WI38 (cell line): ENCODE measurements around the gene TTC27.
"Not testable (repeated sequence)": the region's sequence is repeated elsewhere in the genome, so short reads cannot be mapped to it uniquely, and the experiment has no call there.

Experiments used
- H3K4me3 ChIP-seq: 2 replicates; pipeline ENCODE4 v1.5.1; 2011; ENCODE audit warnings: low read depth, mild to moderate bottlenecking, control low read depth, low read length
- TF ChIP-seq, protein P1 (sequence below): IDR thresholded peaks from 2 replicates; pipeline ENCODE4 v1.5.1; 2012; ENCODE audit warnings: low read depth, mild to moderate bottlenecking, control low read depth, low read length

TTC27 gene

DNA sequence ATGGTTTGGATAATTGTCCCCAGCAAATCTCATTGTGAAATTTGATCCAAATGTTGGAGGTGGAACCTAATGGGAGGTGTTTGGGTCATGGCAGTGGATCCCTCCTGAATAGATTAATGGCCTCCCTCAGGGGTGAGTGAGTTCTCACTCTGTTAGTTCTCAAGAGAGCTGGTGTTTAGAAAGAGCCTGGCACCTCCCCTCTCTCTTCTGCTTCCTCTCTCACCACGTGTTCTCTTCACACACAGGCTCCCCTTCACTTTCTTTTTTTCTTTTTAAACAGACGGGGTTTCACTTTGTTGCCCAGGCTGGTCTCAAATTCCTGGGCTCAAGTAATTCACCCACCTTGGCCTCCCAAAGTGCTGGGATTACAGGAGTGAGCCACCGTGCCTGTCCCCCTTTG lies 207.3 kb downstream of the TTC27 start:
- no peak overlapping the region for H3K4me3 ChIP-seq
- TF ChIP-seq, protein P1, sequence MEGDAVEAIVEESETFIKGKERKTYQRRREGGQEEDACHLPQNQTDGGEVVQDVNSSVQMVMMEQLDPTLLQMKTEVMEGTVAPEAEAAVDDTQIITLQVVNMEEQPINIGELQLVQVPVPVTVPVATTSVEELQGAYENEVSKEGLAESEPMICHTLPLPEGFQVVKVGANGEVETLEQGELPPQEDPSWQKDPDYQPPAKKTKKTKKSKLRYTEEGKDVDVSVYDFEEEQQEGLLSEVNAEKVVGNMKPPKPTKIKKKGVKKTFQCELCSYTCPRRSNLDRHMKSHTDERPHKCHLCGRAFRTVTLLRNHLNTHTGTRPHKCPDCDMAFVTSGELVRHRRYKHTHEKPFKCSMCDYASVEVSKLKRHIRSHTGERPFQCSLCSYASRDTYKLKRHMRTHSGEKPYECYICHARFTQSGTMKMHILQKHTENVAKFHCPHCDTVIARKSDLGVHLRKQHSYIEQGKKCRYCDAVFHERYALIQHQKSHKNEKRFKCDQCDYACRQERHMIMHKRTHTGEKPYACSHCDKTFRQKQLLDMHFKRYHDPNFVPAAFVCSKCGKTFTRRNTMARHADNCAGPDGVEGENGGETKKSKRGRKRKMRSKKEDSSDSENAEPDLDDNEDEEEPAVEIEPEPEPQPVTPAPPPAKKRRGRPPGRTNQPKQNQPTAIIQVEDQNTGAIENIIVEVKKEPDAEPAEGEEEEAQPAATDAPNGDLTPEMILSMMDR, result no peak

DNA sequence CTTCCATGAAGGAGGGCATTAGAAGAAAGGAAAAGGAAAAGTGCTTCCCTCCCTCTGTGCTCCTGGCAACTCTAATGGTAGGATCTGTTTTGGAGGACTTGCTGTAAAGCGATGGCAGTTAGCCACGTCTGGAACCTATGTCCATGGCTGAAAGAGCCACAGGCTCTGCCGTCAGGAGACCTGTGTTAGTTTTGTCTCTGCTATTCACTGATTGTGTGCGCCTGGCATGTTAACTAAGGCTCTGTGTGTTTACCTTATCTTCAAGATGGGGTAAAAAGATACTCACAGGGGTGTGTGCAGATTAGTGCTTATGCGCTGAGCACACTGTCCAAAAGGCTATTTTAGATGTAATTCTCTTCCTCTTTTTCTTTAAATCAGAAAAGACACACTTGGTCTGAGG lies 209.1 kb downstream of the TTC27 start:
- TF ChIP-seq, protein P1, result no peak
- no peak overlapping the region for H3K4me3 ChIP-seq

DNA sequence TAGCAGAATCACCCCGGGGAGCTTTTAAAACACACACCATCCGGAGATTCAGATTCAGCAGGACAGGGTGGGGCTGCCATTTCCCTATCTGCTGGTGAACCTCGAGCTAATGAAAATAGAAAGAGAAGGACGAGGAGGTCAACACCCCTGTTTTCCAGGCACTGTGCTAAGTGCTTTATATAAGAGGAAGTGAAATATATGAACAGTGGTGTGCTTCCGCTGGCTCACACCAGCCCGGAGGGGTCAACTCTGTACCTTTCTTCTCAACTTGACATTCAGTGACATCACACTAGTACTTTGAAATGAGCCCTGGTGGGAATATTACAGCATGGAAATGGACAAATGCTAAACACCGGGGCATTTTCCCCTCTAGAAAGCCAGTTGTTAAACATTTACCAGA lies 210.6 kb downstream of the TTC27 start:
- H3K4me3 ChIP-seq, result no peak overlapping the region
- TF ChIP-seq, protein P1, result no peak

DNA sequence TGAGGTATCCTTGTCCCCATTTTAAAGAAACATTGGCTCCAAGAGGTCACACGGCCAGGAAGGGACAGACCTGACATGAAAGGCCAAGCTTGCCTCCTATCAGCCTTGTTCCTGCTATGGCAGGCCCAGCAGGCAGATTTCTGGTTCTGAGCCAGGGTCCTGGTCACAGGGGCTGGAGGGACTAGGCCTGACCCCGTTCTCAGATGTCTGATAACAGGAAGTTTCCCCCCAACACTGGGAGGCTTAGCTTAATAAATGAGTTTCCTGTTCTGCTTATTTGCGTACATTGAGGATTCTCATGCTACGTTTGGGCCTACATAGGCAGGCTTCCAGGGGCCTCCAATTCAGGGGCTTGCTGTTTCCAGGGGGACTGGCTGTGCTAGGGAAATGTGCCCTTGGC lies 211.1 kb downstream of the TTC27 start:
- no peak overlapping the region for H3K4me3 ChIP-seq

DNA sequence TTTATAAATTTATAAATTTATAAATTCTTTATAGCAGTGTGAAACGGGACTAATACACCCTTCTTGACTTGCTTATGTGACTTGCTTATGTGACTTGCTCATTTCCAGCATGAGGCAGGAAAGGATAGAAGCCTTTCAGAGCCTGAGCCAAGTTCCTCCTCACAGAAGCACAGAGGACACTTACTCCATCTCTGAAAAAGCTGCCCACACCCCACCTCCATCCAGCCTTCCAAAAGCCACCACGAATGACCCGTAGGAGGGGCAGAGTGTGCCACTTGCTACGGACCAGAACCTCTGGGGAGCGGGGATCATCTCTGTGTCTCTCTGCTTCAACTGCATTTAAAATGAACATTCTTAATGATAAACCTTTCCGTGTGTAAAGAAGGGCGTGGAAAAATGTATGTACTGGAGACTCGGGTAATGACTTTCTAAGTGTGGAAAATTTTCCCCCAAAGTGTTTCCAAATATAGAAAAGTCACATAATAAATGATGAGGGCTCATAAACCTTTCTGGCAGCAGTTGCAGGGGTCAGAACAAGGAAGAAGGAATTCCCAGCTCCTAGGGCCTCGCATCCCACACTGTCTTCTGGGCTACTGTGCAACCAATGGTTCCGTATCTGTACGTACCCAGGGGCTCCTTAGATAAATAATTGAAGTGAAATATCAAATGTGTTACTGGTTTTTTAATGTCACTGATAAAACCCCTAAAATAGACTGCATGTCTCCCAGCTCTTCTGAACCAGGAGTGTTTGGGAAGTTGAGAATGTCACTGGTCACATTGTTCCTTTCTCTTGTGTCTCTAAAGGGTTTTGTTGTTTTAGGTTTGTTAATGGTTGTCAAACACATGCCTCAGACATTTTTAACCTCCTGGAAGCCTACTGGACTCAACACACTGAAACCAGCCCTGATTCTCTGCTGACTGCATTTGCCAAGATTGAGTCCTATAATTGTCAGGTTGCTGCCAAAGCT lies 214.4 kb downstream of the TTC27 start:
- TF ChIP-seq, protein P1, result no peak
- H3K4me3 ChIP-seq, result no peak overlapping the region

More for the DNA sequence above, 211.1 kb downstream of the TTC27 start:
- TF ChIP-seq, protein P1, result no peak

DNA sequence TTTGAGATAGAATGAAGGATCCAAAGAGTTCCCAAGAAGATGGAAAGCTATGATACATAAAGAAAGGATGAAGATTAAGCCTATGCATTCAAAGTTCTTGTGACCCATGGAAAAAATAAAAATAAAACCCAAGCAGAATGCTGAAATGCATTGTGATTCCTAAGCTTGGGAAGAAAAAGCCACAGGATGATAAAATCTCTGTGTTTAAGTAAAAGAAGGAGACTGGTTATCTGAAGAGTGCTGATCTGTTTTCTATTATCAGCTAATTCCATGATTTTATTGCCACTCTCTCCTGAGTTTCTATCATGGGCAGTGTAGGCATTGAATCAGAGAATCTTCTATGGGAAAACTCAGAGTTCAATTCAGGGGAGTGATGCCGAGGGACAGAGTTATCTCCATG lies 215.8 kb downstream of the TTC27 start:
- TF ChIP-seq, protein P1, result no peak
- no peak overlapping the region for H3K4me3 ChIP-seq

DNA sequence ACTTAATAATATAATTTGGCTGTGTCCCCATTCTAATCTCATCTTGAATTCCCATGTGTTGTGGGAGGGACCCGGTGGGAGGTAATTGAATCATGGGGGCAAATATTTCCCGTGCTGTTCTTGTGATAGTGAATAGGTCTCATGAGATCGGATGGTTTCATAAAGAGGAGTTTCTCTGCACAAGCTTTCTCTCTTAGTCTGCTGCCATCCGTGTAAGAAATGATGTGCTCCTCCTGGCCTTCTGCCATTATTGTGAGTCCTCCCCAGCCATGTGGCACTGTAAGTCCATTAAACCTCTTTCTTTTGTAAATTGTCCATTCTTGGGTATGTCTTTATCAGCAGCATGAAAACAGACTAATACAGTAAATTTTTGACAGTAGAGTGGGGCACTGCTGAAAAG lies 216.4 kb downstream of the TTC27 start:
- TF ChIP-seq, protein P1, result no peak
- H3K4me3 ChIP-seq, result no peak overlapping the region

DNA sequence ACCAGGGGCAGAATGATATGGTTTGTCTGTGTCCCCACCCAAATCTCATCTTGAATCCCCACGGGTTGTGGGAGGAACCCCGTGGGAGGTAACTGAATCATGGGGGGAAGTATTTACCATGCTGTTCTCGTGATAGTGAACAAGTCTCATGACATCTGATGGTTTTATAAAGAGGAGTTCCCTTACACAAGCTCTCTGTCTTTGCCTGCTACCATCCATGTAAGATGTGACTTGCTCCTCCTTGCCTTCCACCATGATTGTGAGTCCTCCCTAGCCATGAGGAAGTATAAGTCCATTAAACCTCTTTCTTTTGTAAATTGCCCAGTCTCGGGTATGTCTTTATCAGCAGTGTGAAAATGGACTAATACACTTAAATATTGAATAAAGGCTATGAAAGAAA lies 218.4 kb downstream of the TTC27 start:
- not testable (repeated sequence) for H3K4me3 ChIP-seq
